Ovary (tissue), 3 donors: ENCODE data around the gene MYH2.

ENCODE experiments used
- POLR2A ChIP-seq: fragments of 450-650 bp; IDR thresholded peaks from one replicate; pipeline ENCODE4 v1.6.1; 2017; ENCODE audit warnings: antibody characterized with exemption, mild to moderate bottlenecking, moderate library complexity
- TF ChIP-seq, protein P1 (sequence below), 3 donors: fragments of 450-650 bp in 2 of 3; fragments of 200-600 bp in 1 of 3; IDR thresholded peaks; one replicate each; pipeline versions ENCODE4 v1.5.1 to v1.8.0; 2016 to 2022; ENCODE audit warnings: antibody characterized with exemption in 3 of 3, mild to moderate bottlenecking in 1 of 3
- donor health status: DM: no; HTN: no; CAD: no.

DNA sequence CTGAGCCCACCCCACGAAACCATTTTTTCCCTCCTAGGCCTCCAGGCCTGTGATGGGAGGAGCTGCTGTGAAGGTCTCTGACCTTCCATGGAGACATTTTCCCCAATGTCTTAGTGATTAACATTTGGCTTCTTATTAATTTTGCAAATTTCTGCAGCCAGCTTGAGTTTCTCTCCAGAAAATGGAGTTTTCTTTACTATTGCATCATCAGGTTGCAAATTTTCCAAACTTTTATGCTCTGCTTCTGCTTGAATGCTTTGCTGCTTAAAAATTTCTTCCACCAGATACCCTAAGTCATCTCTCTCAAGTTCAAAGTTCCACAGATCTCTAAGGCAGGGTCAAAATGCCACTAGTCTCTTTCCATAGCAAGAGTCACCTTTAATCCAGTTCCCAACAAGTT, 67.2 kb downstream of the MYH2 start:
- no peak for TF ChIP-seq POLR2A
- TF ChIP-seq, protein P1, sequence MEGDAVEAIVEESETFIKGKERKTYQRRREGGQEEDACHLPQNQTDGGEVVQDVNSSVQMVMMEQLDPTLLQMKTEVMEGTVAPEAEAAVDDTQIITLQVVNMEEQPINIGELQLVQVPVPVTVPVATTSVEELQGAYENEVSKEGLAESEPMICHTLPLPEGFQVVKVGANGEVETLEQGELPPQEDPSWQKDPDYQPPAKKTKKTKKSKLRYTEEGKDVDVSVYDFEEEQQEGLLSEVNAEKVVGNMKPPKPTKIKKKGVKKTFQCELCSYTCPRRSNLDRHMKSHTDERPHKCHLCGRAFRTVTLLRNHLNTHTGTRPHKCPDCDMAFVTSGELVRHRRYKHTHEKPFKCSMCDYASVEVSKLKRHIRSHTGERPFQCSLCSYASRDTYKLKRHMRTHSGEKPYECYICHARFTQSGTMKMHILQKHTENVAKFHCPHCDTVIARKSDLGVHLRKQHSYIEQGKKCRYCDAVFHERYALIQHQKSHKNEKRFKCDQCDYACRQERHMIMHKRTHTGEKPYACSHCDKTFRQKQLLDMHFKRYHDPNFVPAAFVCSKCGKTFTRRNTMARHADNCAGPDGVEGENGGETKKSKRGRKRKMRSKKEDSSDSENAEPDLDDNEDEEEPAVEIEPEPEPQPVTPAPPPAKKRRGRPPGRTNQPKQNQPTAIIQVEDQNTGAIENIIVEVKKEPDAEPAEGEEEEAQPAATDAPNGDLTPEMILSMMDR (IDR thresholded peaks at IDR 0.05): no peak
